GM23338 (cell line): ENCODE results near the gene RYR1. TPM values are rescaled to one million over a fixed set of nuclear protein-coding genes. Genes with fewer than 3 reads are reported as not detected.

Experiments
- CREB1 ChIP-seq: fragments of 250-450 bp; sonication (Bioruptor Pico); IDR thresholded peaks from 2 replicates; pipeline ENCODE4 v1.5.0; 2020; ENCODE audit warnings: low read depth, mild to moderate bottlenecking, moderate library complexity
- CTCF ChIP-seq, 2 experiments: fragments of 200-600 bp in 1 of 2; sonication (generic) in 1 of 2; conservative IDR thresholded peaks; 2 replicates each; pipeline versions ENCODE4 v1.5.1 to v1.6.1; 2016 to 2017; ENCODE audit warnings: antibody characterized with exemption in 2 of 2, low read depth in 2 of 2, mild to moderate bottlenecking in 2 of 2, moderate library complexity in 1 of 2
- EZH2 ChIP-seq: fragments of 200-600 bp; sonication (generic); IDR thresholded peaks from one replicate; pipeline ENCODE4 v1.8.0; 2017; ENCODE audit warnings: antibody characterized with exemption, mild to moderate bottlenecking, low read depth; ENCODE audit not compliant: unreplicated experiment
- EZH2phosphoT487 ChIP-seq: fragments of 200-600 bp; sonication (generic); IDR thresholded peaks from one replicate; pipeline ENCODE4 v1.8.1; 2018; ENCODE audit warnings: antibody characterized with exemption; ENCODE audit not compliant: unreplicated experiment
- JUNB ChIP-seq: IDR thresholded peaks from one replicate; pipeline ENCODE4 v1.6.1; 2016; ENCODE audit warnings: antibody characterized with exemption; ENCODE audit not compliant: unreplicated experiment
- NANOG ChIP-seq: IDR thresholded peaks from 2 replicates; pipeline ENCODE4 v1.6.1; 2016; ENCODE audit warnings: antibody characterized with exemption, borderline replicate concordance
- POLR2AphosphoS5 ChIP-seq: IDR thresholded peaks from 2 replicates; pipeline ENCODE4 v1.6.1; 2016; ENCODE audit warnings: antibody characterized with exemption, low read depth
- REST ChIP-seq: IDR thresholded peaks from one replicate; pipeline ENCODE4 v1.6.1; 2018; ENCODE audit warnings: antibody characterized with exemption; ENCODE audit not compliant: unreplicated experiment
- STAT1 ChIP-seq: IDR thresholded peaks from one replicate; pipeline ENCODE4 v1.6.1; 2016; ENCODE audit warnings: antibody characterized with exemption; ENCODE audit not compliant: unreplicated experiment
- ZNF114 ChIP-seq: fragments of 250-450 bp; sonication (Bioruptor Pico); IDR thresholded peaks from 2 replicates; pipeline ENCODE4 v1.5.0; 2020; ENCODE audit warnings: mild to moderate bottlenecking, moderate library complexity
- ZNF462 ChIP-seq: fragments of 250-450 bp; sonication (Bioruptor Pico); IDR thresholded peaks from 2 replicates; pipeline ENCODE4 v1.5.0; 2020; ENCODE audit warnings: mild to moderate bottlenecking, moderate library complexity
- polyA plus RNA-seq: library from polyadenylated mRNA; unstranded; fragments of >200 nt; fragmentation: Nextera tagmentation; extraction: Ambion mirVana; gene quantifications from 2 replicates; pipeline ENCODE4 v1.2.1, GENCODE V29; 2016
- total RNA-seq: library from RNA; depleted of rRNA; stranded (reverse); fragments of >200 nt; shearing (Covaris generic); gene quantifications from 2 replicates; pipeline ENCODE4 v1.2.3, GENCODE V29; 2014

RYR1 gene
- total and polyA plus RNA-seq, 2 experiments from 2014 or later, result 4.0 to 26.7 TPM

- no peak for TF ChIP-seq ZNF462 (CRISPR knock-in tag)
- no peak for TF ChIP-seq CREB1 (CRISPR knock-in tag)
- TF ChIP-seq EZH2phosphoT487, result no peak
- no peak for TF ChIP-seq ZNF114
- no peak for TF ChIP-seq JUNB
- no peak for TF ChIP-seq NANOG
- TF ChIP-seq REST, result no peak
- no peak for TF ChIP-seq EZH2
- TF ChIP-seq CTCF (conservative IDR thresholded peaks at IDR 0.05; ENCODE audit: low read depth in 2 of 2), result no peak
- no peak for TF ChIP-seq POLR2AphosphoS5
- no peak for TF ChIP-seq STAT1
Observed at GRCh38 chr19:38488096-38488495, 54.6 kb downstream of the RYR1 start (continued).
